OCI-LY7 (cell line): Measurements from ENCODE around the gene RUSF1. TPM values are rescaled to one million over a fixed set of nuclear protein-coding genes. Genes with fewer than 3 reads are reported as not detected.

Source experiments
- BruUV-seq: library from RNA; stranded (reverse); fragments of 400-500 nt; replicated peaks from 2 replicates; lab custom pipeline; 2021; lab: Mats Ljungman, UMichigan
- CTCF ChIA-PET: fragments of 300-600 bp; sonication (Branson Sonifier 250); formaldehyde crosslinking; loops from one replicate; lab custom pipeline; 2022; ENCODE audit warnings: antibody characterized with exemption; ENCODE audit not compliant: unreplicated experiment; lab: Charles Lee
- POLR2A ChIA-PET: fragments of 300-600 bp; sonication (Branson Sonifier 250); formaldehyde crosslinking; loops from one replicate; lab custom pipeline; 2022; ENCODE audit warnings: antibody characterized with exemption; lab: Charles Lee
- DNase-seq: peaks from one replicate; pipeline ENCODE4 v3.0.0-alpha.2; 2015; ENCODE audit warnings: low spot score
- H2AFZ ChIP-seq: fragments of 200-600 bp; sonication (generic), shearing (Covaris generic); 2 replicates; pipeline ENCODE4 v1.6.1; 2014; ENCODE audit warnings: mild to moderate bottlenecking, antibody characterized with exemption, low read length, moderate library complexity
- H3K27ac ChIP-seq: fragments of 200-600 bp; sonication (generic); 2 replicates; pipeline ENCODE4 v1.5.1; 2014; ENCODE audit warnings: mixed run types, low read depth, mild to moderate bottlenecking, moderate library complexity, low read length, inconsistent platforms; ENCODE audit not compliant: poor library complexity, severe bottlenecking
- H3K36me3 ChIP-seq: fragments of 200-600 bp; sonication (generic); 2 replicates; pipeline ENCODE4 v1.6.1; 2014; ENCODE audit warnings: mild to moderate bottlenecking, antibody characterized with exemption, low read length, moderate library complexity, mixed read lengths; ENCODE audit not compliant: insufficient read depth
- H3K4me1 ChIP-seq: fragments of 200-600 bp; sonication (generic); 2 replicates; pipeline ENCODE4 v1.5.1; 2014; ENCODE audit warnings: mild to moderate bottlenecking, low read length; ENCODE audit not compliant: insufficient read depth, poor library complexity, severe bottlenecking
- H3K4me2 ChIP-seq: fragments of 200-600 bp; sonication (generic); 2 replicates; pipeline ENCODE4 v1.6.1; 2014; ENCODE audit warnings: mild to moderate bottlenecking, low read length
- H3K4me3 ChIP-seq: fragments of 200-600 bp; sonication (generic); 2 replicates; pipeline ENCODE4 v1.5.1; 2014; ENCODE audit warnings: mild to moderate bottlenecking, low read depth, low read length; ENCODE audit not compliant: poor library complexity, severe bottlenecking
- H3K79me2 ChIP-seq: fragments of 200-600 bp; sonication (generic); 2 replicates; pipeline ENCODE4 v1.6.1; 2016; ENCODE audit warnings: low read depth, mild to moderate bottlenecking, low read length, moderate library complexity, mixed read lengths; ENCODE audit not compliant: insufficient read depth
- H3K9me2 ChIP-seq: fragments of 200-600 bp; sonication (generic); 2 replicates; pipeline ENCODE4 v1.6.1; 2016; ENCODE audit warnings: mild to moderate bottlenecking, low read length, mixed read lengths; ENCODE audit not compliant: insufficient read depth
- H3K9me3 ChIP-seq: fragments of 200-600 bp; sonication (generic); 2 replicates; pipeline ENCODE4 v1.6.1; 2014; ENCODE audit warnings: mild to moderate bottlenecking, mixed run types, low read length, mixed read lengths
- H4K20me1 ChIP-seq: fragments of 200-600 bp; sonication (generic); 2 replicates; pipeline ENCODE4 v1.6.1; 2014; ENCODE audit warnings: mild to moderate bottlenecking, antibody characterized with exemption, low read length, moderate library complexity, mixed read lengths; ENCODE audit not compliant: insufficient read depth
- EZH2phosphoT487 ChIP-seq: fragments of 200-600 bp; sonication (generic); IDR thresholded peaks from 2 replicates; pipeline ENCODE4 v1.6.1; 2018; ENCODE audit warnings: low read depth, borderline replicate concordance, mild to moderate bottlenecking, mixed run types, antibody characterized with exemption, low read length, moderate library complexity, mixed read lengths
- intact Hi-C: fragments of 100-400 bp; cut with micrococcal nuclease; formaldehyde crosslinking; loops from one replicate; pipeline ENCODE4 v1.10.0; 2022; ENCODE audit not compliant: unreplicated experiment
- total RNA-seq, 2 experiments: library from RNA; depleted of rRNA in 1 of 2; stranded (reverse); fragments of >200 nt in 1 of 2; shearing (Covaris generic) in 1 of 2; gene quantifications; 2 replicates each; pipeline ENCODE4 v1.2.3, GENCODE V29; 2014 to 2022
- TF ChIP-seq, protein P1 (sequence below): fragments of 200-600 bp; sonication (generic); conservative IDR thresholded peaks from 2 replicates; pipeline ENCODE4 v1.5.1; 2014; ENCODE audit warnings: mild to moderate bottlenecking, antibody characterized with exemption, low read length, moderate library complexity, mixed read lengths

RUSF1 gene
- total RNA-seq, 2 experiments from 2014 or later = 28.6 to 40.4 TPM

DNA sequence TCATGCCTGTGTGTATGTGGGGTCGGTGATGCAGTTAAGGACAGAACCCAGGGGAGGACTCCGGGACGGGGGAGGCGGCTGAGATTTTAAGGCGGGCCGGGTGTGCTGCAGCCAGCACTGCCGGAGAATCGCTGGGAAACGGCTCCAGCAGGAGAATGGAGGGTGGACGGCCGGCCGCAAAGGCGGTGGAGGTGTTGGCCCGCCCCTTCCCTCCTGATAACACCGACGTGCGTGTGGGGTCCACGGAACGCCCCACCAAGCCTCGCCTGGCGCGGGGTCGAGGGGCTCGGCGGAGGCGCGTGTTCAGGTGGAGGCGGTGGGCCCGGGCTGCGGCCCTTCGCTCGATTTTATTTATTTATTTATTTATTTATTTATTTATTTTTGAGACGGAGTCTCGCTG lies 66.2 kb downstream of the RUSF1 start:
- H3K79me2 ChIP-seq = no peaks in the 10 kb centered on the region
- H3K9me3 ChIP-seq = no peaks in the 10 kb centered on the region
- no peak overlapping the region for H3K27ac ChIP-seq
- intact Hi-C loops = loop anchor here (1.0 to 5.0 kb wide), 3 partner anchors 110 to 455 kb away; partner anchors contain the start of genes HSD3B7 and PYCARD
- H4K20me1 ChIP-seq = no peaks in the 10 kb centered on the region
- H3K4me2 ChIP-seq = no peak overlapping the region
- ChIA-PET POLR2A (interaction anchor here (0.6 kb wide), 1 partner anchor 550 kb away, joined by 3 read pairs; no protein-coding TSS in a partner anchor), CTCF (no interaction called here)
- no TSS peak for BruUV-seq
- no peak overlapping the region for H2AFZ ChIP-seq
- H3K9me2 ChIP-seq = no peaks in the 10 kb centered on the region
- H3K36me3 ChIP-seq = no peaks in the 10 kb centered on the region
- no peak overlapping the region for H3K4me3 ChIP-seq
- TF ChIP-seq, protein P1, sequence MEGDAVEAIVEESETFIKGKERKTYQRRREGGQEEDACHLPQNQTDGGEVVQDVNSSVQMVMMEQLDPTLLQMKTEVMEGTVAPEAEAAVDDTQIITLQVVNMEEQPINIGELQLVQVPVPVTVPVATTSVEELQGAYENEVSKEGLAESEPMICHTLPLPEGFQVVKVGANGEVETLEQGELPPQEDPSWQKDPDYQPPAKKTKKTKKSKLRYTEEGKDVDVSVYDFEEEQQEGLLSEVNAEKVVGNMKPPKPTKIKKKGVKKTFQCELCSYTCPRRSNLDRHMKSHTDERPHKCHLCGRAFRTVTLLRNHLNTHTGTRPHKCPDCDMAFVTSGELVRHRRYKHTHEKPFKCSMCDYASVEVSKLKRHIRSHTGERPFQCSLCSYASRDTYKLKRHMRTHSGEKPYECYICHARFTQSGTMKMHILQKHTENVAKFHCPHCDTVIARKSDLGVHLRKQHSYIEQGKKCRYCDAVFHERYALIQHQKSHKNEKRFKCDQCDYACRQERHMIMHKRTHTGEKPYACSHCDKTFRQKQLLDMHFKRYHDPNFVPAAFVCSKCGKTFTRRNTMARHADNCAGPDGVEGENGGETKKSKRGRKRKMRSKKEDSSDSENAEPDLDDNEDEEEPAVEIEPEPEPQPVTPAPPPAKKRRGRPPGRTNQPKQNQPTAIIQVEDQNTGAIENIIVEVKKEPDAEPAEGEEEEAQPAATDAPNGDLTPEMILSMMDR = no peak
- TF ChIP-seq EZH2phosphoT487 = no peak
- peaks cover 23% of the 10 kb centered on the region for H3K4me1 ChIP-seq
- no peak for DNase-seq

DNA sequence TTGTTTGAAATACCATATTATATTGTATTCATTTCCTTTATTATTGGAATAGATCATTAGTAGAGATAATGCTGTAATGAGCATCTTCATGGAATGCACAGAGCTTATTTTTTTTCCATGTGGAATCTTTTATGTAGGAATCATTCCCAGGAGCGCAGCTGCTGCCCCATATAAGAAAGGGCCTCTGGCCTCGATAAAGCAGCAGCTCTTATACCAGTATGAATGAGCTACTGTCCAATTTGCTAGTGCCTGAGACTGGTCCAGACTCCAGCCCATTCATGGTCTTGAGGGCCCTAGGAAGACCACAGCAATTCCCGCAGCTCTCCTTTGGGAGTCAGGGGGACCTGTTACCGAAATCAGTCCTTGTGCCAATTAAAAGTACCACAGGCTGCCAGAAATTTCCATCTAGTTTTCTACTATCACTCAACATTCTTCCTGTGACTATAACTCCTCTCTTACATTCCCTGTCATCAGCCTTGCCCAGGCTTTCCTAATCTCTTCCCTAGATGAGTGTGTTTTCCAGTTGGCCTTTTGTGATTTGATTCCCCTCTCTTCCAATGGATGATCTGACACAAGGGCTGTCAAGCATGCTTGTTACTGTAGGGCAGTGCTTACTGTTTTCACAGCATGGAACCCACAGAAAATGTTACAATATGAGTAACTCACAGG lies 67.5 kb downstream of the RUSF1 start:
- H3K4me1 ChIP-seq = peaks cover 23% of the 10 kb centered on the region
- ChIA-PET POLR2A (interaction anchor here (0.8 kb wide), 1 partner anchor 17 kb away, joined by 4 read pairs; no protein-coding TSS in a partner anchor), CTCF (no interaction called here)
- TF ChIP-seq, protein P1 = no peak
- no peak for TF ChIP-seq EZH2phosphoT487
- H3K36me3 ChIP-seq = no peaks in the 10 kb centered on the region
- H3K4me3 ChIP-seq = no peak overlapping the region
- no peaks in the 10 kb centered on the region for H3K9me2 ChIP-seq
- BruUV-seq = no TSS peak
- no peak overlapping the region for H3K27ac ChIP-seq
- H3K9me3 ChIP-seq = no peaks in the 10 kb centered on the region
- no peak for DNase-seq
- no peak overlapping the region for H2AFZ ChIP-seq
- no peaks in the 10 kb centered on the region for H3K79me2 ChIP-seq
- intact Hi-C loops = loop anchor here (1.0 to 5.0 kb wide), 3 partner anchors 108 to 453 kb away; partner anchors contain the start of genes HSD3B7 and PYCARD
- no peak overlapping the region for H3K4me2 ChIP-seq
- H4K20me1 ChIP-seq = no peaks in the 10 kb centered on the region

DNA sequence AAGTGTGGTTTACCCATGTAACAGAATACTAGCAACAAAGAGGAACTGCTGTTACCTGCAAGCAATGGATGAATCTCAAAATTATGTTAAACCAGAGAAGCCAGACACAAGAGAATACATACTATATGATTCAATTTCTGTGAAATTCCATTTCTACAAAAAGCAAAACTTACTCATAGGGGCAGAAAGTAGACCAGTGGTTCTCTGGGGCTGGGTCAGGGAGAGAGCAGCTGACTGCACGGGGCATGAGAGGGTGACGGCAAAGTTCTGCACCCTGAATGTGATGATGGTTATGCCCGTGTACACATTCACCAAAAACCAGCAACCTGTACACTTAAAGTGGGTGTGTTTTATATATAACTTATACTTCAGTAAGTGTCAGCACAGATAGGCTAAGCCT lies 68.7 kb downstream of the RUSF1 start:
- POLR2A ChIA-PET = no interaction called here
- intact Hi-C loops = no loop called here

More for the DNA sequence above, 68.7 kb downstream of the RUSF1 start:
- CTCF ChIA-PET = no interaction called here
- no peak for DNase-seq
- no peak for TF ChIP-seq EZH2phosphoT487
- TF ChIP-seq, protein P1 = no peak
- no peaks in the 10 kb centered on the region for H3K9me2 ChIP-seq
- BruUV-seq = no TSS peak
- peak overlapping the region; percentile 62 for H3K4me2 ChIP-seq
- H3K79me2 ChIP-seq = no peaks in the 10 kb centered on the region
- no peaks in the 10 kb centered on the region for H4K20me1 ChIP-seq
- peak overlapping the region; percentile 58 for H2AFZ ChIP-seq
- no peak overlapping the region for H3K27ac ChIP-seq
- no peaks in the 10 kb centered on the region for H3K9me3 ChIP-seq
- H3K36me3 ChIP-seq = no peaks in the 10 kb centered on the region
- peak overlapping the region; percentile 9 for H3K4me3 ChIP-seq
- H3K4me1 ChIP-seq = peaks cover 23% of the 10 kb centered on the region
